Measurements from ENCODE around the gene DZIP1.

DNA sequence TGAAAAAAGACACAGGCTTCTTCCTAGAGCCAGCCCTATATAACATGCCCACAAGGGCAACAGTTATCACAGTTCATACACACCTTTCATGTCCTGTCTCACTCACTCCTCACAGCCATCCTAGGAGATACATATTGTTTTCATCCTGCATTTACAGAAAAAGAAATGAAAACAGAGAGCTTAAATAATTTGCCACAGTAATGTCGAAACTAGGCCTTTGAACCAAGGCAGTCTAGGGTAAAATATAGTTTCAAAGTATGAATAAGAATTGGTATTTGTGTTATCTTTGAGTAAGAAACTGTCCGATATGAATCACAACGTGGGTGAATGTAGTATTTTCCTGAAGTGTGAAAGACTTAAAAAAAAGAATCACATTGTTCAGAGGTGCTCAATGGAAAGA is 65.2 kb downstream of the DZIP1 start:
- TF ChIP-seq, protein P1, sequence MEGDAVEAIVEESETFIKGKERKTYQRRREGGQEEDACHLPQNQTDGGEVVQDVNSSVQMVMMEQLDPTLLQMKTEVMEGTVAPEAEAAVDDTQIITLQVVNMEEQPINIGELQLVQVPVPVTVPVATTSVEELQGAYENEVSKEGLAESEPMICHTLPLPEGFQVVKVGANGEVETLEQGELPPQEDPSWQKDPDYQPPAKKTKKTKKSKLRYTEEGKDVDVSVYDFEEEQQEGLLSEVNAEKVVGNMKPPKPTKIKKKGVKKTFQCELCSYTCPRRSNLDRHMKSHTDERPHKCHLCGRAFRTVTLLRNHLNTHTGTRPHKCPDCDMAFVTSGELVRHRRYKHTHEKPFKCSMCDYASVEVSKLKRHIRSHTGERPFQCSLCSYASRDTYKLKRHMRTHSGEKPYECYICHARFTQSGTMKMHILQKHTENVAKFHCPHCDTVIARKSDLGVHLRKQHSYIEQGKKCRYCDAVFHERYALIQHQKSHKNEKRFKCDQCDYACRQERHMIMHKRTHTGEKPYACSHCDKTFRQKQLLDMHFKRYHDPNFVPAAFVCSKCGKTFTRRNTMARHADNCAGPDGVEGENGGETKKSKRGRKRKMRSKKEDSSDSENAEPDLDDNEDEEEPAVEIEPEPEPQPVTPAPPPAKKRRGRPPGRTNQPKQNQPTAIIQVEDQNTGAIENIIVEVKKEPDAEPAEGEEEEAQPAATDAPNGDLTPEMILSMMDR (IDR thresholded peaks at IDR 0.05; ENCODE audit: low read depth, low read length) = no peak
- peak; percentile 78; the same call in 1 of the 2 replicates for TF ChIP-seq EZH2phosphoT487 (IDR thresholded peaks at IDR 0.05; ENCODE audit: low read depth)
